GM23248 (cell line): Measurements from ENCODE around the gene ERAL1.

Experiments used
- EZH2 ChIP-seq: fragments of 200-600 bp; sonication (generic); IDR thresholded peaks from 2 replicates; pipeline ENCODE4 v1.6.1; 2018; ENCODE audit warnings: antibody characterized with exemption, mild to moderate bottlenecking; ENCODE audit not compliant: insufficient read depth, poor library complexity, severe bottlenecking
- EZH2phosphoT487 ChIP-seq: fragments of 200-600 bp; sonication (generic); IDR thresholded peaks from 2 replicates; pipeline ENCODE4 v1.6.1; 2018; ENCODE audit warnings: antibody characterized with exemption, moderate library complexity, mild to moderate bottlenecking, low read depth; ENCODE audit not compliant: insufficient read depth

DNA sequence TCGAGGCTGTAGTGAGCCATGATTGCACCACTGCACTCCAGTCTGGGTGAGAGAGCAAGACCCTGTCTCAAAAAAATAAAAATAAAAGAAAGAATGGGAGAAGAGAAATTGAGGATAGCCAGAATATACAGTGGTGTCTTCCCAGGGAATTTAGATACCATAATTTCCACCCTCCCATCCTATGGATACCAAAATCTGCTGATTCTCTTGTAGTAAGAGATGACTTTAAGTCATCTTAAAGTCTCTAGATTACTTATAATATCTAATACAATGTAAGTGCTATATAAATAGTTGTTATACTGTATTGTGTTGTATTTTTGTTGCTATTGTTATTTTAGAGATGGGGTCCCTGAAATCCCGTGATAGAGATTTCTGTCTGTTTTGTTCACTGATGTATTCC lies 1.5 kb upstream of the ERAL1 start:
- TF ChIP-seq EZH2, result no peak
- TF ChIP-seq EZH2phosphoT487, result no peak
